Skeletal muscle satellite cell (primary cell): ENCODE results near the gene EEPD1.
A peak's percentile ranks its signal among the peaks of the same experiment; 100 is the strongest.

Experiments used
- H3K27me3 ChIP-seq: 2 replicates; pipeline ENCODE4 v1.7.0; 2013; ENCODE audit warnings: low read length; ENCODE audit not compliant: control insufficient read depth, insufficient read depth
- H3K36me3 ChIP-seq: 2 replicates; pipeline ENCODE4 v1.7.0; 2013; ENCODE audit warnings: mild to moderate bottlenecking, control low read depth, low read length; ENCODE audit not compliant: insufficient read depth
- H3K4me1 ChIP-seq: 2 replicates; pipeline ENCODE4 v1.7.0; 2013; ENCODE audit warnings: low read length; ENCODE audit not compliant: control insufficient read depth, insufficient read depth
- H3K4me2 ChIP-seq: 2 replicates; pipeline ENCODE4 v1.7.0; 2013; ENCODE audit warnings: mild to moderate bottlenecking, low read length
- H3K4me3 ChIP-seq: 2 replicates; pipeline ENCODE4 v1.7.0; 2013; ENCODE audit warnings: low read length
- H3K9ac ChIP-seq: 2 replicates; pipeline ENCODE4 v1.7.0; 2013; ENCODE audit warnings: mild to moderate bottlenecking, low read depth, low read length, moderate library complexity
- H3K9me3 ChIP-seq: replicated peaks from 2 replicates; pipeline ENCODE4 v1.7.0; 2013; ENCODE audit warnings: mild to moderate bottlenecking, control low read depth, low read length

EEPD1 gene

DNA sequence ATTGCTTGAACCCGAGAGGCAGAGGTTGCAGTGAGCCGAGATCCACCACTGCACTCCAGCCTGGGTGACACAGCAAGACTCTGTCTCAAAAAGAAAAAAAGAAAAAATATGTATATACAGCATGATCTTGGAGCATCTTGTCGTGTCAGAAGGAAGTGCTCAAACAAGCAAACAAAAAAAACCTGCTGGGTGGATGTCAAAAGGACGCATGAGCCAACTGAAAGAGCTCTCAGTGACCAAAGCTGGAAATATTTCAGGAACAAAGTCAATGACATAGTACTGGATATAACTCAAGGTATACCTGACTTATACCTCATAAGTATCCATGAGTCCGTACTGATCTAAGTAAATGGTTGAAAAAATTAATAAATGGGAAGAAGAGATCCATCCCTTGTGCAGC is 142.0 kb downstream of the EEPD1 start:
- Histone ChIP-seq H3K9me3 (no peaks in the 10 kb centered on the region), H3K27me3 (no peaks in the 10 kb centered on the region), H3K36me3 (no peaks in the 10 kb centered on the region)

GRCh38 chr7:36296284-36296683 is 143.2 kb downstream of the EEPD1 start:
- Histone ChIP-seq H3K36me3 (no peaks in the 10 kb centered on the region), H3K4me2 (no peak overlapping the region), H3K4me1 (peaks cover 11% of the 10 kb centered on the region), H3K4me3 (no peak overlapping the region), H3K9ac (no peak overlapping the region), H3K27me3 (no peaks in the 10 kb centered on the region), H3K9me3 (no peaks in the 10 kb centered on the region)

More for the DNA sequence above, 142.0 kb downstream of the EEPD1 start:
- no peak overlapping the region for H3K4me3 ChIP-seq
- H3K4me1 ChIP-seq = peaks cover 11% of the 10 kb centered on the region
- no peak overlapping the region for H3K9ac ChIP-seq
- H3K4me2 ChIP-seq = no peak overlapping the region

GRCh38 chr7:36297364-36298009 is 144.4 kb downstream of the EEPD1 start:
- no peaks in the 10 kb centered on the region for H3K9me3 ChIP-seq
- H3K9ac ChIP-seq = no peak overlapping the region
- H3K4me2 ChIP-seq = no peak overlapping the region
- H3K36me3 ChIP-seq = no peaks in the 10 kb centered on the region
- H3K4me3 ChIP-seq = no peak overlapping the region
- no peaks in the 10 kb centered on the region for H3K27me3 ChIP-seq
- H3K4me1 ChIP-seq = peaks cover 2% of the 10 kb centered on the region

GRCh38 chr7:36298106-36298505 is 145.1 kb downstream of the EEPD1 start:
- H3K9ac ChIP-seq = no peak overlapping the region

GRCh38 chr7:36299223-36299774 is 146.2 kb downstream of the EEPD1 start:
- H3K4me2 ChIP-seq = no peak overlapping the region
- no peak overlapping the region for H3K4me3 ChIP-seq
- peaks cover 17% of the 10 kb centered on the region for H3K4me1 ChIP-seq

More at GRCh38 chr7:36298106-36298505, 145.1 kb downstream of the EEPD1 start:
- Histone ChIP-seq H3K9me3 (no peaks in the 10 kb centered on the region), H3K27me3 (no peaks in the 10 kb centered on the region), H3K4me3 (no peak overlapping the region), H3K4me1 (peaks cover 5% of the 10 kb centered on the region), H3K36me3 (no peaks in the 10 kb centered on the region), H3K4me2 (no peak overlapping the region)

DNA sequence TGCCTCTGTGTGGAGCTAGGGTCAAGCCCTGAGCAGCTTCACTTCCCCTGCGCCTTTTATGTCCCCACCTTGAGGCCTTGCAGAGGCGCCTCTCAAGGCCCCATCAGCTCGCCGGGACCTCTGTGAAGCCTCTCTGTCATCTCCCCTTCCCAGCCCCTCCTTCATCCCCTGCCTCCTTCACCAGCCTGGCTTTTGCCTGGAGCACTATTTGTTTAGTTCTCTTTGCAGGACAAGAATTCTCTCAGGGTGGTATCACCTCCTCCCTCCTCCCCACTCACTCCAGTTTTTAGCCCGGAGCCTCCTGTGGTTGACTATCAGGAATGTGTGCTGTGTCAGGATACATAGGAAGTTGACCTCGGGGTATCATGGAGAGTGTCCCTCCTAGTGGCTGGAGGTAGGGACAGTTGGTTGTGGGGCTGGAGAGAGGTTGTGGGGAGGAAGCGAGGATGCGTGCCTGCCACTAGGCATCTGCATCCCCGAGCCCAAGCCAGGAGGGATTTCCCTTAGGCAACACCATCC is 146.8 kb downstream of the EEPD1 start:
- Histone ChIP-seq H3K9ac (no peak overlapping the region), H3K27me3 (no peaks in the 10 kb centered on the region), H3K36me3 (no peaks in the 10 kb centered on the region), H3K9me3 (no peaks in the 10 kb centered on the region), H3K4me1 (peaks cover 23% of the 10 kb centered on the region), H3K4me2 (no peak overlapping the region), H3K4me3 (no peak overlapping the region)

More at GRCh38 chr7:36299223-36299774, 146.2 kb downstream of the EEPD1 start:
- Histone ChIP-seq H3K36me3 (no peaks in the 10 kb centered on the region), H3K9ac (no peak overlapping the region), H3K9me3 (no peaks in the 10 kb centered on the region), H3K27me3 (no peaks in the 10 kb centered on the region)

DNA sequence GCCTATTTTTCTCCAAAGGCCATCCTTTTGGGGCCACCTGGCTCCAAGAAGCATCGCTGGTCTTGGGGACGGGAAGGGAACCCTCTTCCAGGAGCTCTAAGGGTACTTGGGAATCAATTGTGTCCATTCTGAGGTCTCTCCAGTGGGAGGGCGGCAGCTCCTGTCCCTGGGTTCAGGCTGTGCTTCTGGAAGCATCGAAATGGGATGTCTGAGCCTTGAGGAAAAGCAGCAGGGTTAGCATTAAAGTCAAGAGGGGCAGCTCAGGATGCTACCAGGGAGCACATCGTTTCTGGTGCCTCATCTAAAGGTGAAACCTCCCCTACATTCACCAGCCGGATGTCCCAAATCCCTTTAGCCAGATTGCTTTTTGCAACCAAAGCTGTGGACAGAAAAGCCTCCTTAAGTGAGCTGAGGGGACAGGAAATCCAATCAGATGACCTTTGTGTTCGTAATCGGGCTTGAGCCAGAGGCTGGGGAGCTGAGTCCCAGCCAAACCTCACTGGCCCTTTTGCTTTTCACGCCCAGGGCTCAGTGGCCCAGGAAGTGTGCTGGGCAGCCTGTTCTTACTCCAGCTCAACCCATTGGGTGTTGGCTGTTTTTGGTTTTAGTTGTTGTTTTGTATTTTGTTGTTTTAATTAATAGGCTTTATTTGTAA is 147.8 kb downstream of the EEPD1 start:
- Histone ChIP-seq H3K4me2 (no peak overlapping the region), H3K4me1 (peaks cover 23% of the 10 kb centered on the region), H3K27me3 (no peaks in the 10 kb centered on the region), H3K9me3 (no peaks in the 10 kb centered on the region), H3K4me3 (no peak overlapping the region), H3K36me3 (no peaks in the 10 kb centered on the region), H3K9ac (no peak overlapping the region)

DNA sequence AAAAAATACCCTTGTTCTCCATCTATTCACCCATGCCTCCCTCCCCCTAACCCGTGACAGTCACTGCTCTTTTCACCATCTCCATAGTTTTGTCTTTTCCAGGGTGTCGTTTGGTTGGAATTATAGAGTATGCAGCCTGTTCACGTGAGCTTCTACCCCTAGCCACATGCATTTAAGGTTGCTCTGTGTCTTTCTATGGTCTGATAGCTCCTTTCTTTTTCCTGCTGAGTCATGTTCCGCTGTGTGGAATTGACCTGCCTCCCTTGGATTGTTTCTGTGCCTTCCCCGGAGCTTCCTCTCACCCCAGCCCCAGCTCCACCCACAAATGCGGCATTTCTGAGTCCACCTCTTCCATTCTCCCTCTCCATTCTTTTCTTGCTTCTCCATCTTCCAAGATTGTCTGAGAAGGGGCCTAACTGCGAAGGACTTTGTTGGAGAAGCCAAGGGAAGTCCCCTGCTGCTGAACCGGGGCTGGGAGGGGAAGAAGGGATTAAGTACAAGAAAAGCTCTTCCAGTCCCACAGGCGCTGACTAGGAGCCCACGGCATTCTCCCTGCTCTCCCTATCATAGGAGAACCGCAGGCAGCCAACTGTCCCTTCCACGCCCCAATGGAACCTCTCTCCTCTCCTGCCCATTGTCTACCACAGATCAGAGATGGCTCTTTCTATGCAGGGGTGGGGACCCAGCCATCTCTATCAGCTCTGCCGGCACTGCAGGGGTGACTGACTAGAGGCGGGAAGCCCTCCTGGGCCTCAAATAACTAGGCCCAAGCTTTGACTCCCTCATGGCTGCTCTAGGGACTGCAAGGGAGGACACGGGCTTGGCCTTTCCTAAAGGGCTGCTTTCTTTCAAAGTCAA is 149.1 kb downstream of the EEPD1 start:
- no peaks in the 10 kb centered on the region for H3K36me3 ChIP-seq
- H3K4me3 ChIP-seq = no peak overlapping the region
- H3K27me3 ChIP-seq = no peaks in the 10 kb centered on the region
- H3K4me1 ChIP-seq = peaks cover 23% of the 10 kb centered on the region
- H3K9ac ChIP-seq = no peak overlapping the region
- no peaks in the 10 kb centered on the region for H3K9me3 ChIP-seq
- no peak overlapping the region for H3K4me2 ChIP-seq

DNA sequence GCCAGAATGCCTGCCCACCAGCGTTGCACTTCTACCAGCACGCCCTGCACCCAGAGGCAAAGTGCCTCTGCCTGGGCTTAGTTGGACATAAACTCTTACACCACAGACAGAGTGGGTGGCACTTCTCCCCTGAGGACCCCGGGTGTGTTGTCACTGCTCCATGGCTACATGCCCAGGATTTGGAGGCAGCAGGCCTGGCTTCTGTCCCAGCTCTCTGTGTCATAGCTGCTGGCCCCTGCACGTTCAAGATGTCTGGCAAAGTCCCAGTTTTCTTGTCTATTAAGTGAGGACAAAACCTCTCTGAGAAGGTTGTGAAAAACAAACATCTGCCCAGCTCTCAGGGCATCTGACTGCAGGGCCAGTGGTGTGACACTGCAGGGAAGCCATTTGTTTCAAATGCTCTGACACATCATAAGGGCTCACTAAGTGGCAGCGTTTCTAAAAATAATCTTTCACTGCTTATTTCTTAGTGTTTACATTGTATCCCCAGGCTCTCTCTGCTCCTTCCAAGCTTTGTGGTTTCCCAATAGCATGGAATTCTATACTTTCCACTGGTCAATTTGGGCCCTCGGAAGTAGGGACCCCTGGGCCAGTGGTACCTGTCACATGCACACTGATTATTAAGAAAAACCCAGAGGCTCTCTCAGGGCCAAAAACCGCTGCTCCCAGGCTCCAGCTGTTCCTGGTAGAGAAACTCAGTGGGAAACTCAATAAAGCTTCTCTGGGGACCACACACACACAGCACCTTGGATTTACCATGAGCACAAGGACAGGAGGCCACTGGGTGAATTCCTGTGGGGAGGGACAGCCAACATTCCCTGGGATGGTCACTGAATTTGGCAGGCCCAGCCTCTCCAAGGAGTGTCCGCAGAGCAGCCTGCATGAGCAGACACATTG is 150.4 kb downstream of the EEPD1 start:
- Histone ChIP-seq H3K9ac (no peak overlapping the region), H3K4me3 (peak overlapping the region; percentile 6), H3K27me3 (no peaks in the 10 kb centered on the region), H3K36me3 (no peaks in the 10 kb centered on the region), H3K9me3 (no peaks in the 10 kb centered on the region), H3K4me2 (peak overlapping the region; percentile 35), H3K4me1 (peaks cover 23% of the 10 kb centered on the region)

- H3K4me3 ChIP-seq = peak overlapping the region; percentile 6
- H3K9ac ChIP-seq = no peak overlapping the region
- H3K9me3 ChIP-seq = no peaks in the 10 kb centered on the region
- no peaks in the 10 kb centered on the region for H3K27me3 ChIP-seq
- H3K4me1 ChIP-seq = peaks cover 23% of the 10 kb centered on the region
- H3K36me3 ChIP-seq = no peaks in the 10 kb centered on the region
- H3K4me2 ChIP-seq = peak overlapping the region; percentile 35
Measured at GRCh38 chr7:36304099-36304425, 151.0 kb downstream of the EEPD1 start.
